K562 (cell line): Measurements from ENCODE around the gene STIM1. TPM values are rescaled to one million over a fixed set of nuclear protein-coding genes. Genes with fewer than 3 reads are reported as not detected.

Experiments
- C11orf30 ChIP-seq: fragments of 450-650 bp; IDR thresholded peaks from 2 replicates; pipeline ENCODE4 v1.6.1; 2016; ENCODE audit warnings: low read depth, mild to moderate bottlenecking
- CGGBP1 ChIP-seq: fragments of 250-450 bp; sonication (Bioruptor Pico); IDR thresholded peaks from 2 replicates; pipeline ENCODE4 v1.9.0; 2021; ENCODE audit warnings: mild to moderate bottlenecking
- MEF2A ChIP-seq: IDR thresholded peaks from 2 replicates; pipeline ENCODE4 v1.6.1; 2011; ENCODE audit warnings: low read depth, mild to moderate bottlenecking, low read length, moderate library complexity; ENCODE audit not compliant: control insufficient read depth
- MLLT1 ChIP-seq, 2 experiments: fragments of 450-650 bp; IDR thresholded peaks; 2 replicates each; pipeline ENCODE4 v1.6.1; 2016
- PHB ChIP-seq: fragments of 250-450 bp; sonication (Bioruptor Pico); IDR thresholded peaks from 2 replicates; pipeline ENCODE4 v1.5.0; 2021
- THRB ChIP-seq: fragments of 450-650 bp; formaldehyde crosslinking; conservative IDR thresholded peaks from 2 replicates; pipeline ENCODE4 v1.4.0; 2022; ENCODE audit warnings: mild to moderate bottlenecking, missing genetic modification characterization
- USF2 ChIP-seq: sonication (generic); formaldehyde crosslinking; IDR thresholded peaks from 2 replicates; pipeline ENCODE4 v1.5.0; 2020; ENCODE audit warnings: missing genetic modification reagents
- ZC3H4 ChIP-seq: sonication (generic); formaldehyde crosslinking; IDR thresholded peaks from 2 replicates; pipeline ENCODE4 v1.9.0; 2021; ENCODE audit warnings: missing genetic modification reagents, borderline replicate concordance
- ZNF592 ChIP-seq: fragments of 450-650 bp; IDR thresholded peaks from 2 replicates; pipeline ENCODE4 v1.6.1; 2017; ENCODE audit warnings: antibody characterized with exemption, mild to moderate bottlenecking
- ZNF77 ChIP-seq: fragments of 250-450 bp; sonication (Bioruptor Pico); IDR thresholded peaks from 2 replicates; pipeline ENCODE4 v1.5.0; 2020
- polyA plus RNA-seq, 8 experiments: library from polyadenylated mRNA; depleted of rRNA in 4 of 8; stranded (reverse) in 5 of 8; unstranded in 3 of 8; fragments of >200 nt; fragmentation: Nextera tagmentation in 2 of 8; fragmentation: Illumina TruSeq in 1 of 8; extraction: Ambion mirVana in 2 of 8; extraction: Trizol in 1 of 8; gene quantifications; 2 replicates each; pipeline versions ENCODE4 v1.2.1 to v1.2.3, GENCODE V29; 2011 to 2014; ENCODE audit warnings: inconsistent platforms in 1 of 8, missing spikeins in 1 of 8
- total RNA-seq, 7 experiments: library from RNA; depleted of rRNA in 6 of 7; stranded (reverse); fragments of >200 nt in 6 of 7; fragmentation: Illumina TruSeq in 2 of 7; extraction: Trizol in 2 of 7; gene quantifications; 2 replicates each; pipeline versions ENCODE4 v1.2.1 to v1.2.3, GENCODE V29; 2011 to 2021; ENCODE audit warnings: low replicate concordance in 1 of 7

Gene STIM1
- total and polyA plus RNA-seq, 9 of the 15 experiments (the other 6 are each of a cell fraction or from before 2014, with no cell fraction given): 7.7 to 50.5 (median 22.5) TPM

GRCh38 chr11:4094348-4095291 is 239.2 kb downstream of the STIM1 start, which contains the start of gene RRM1 (continued):
- TF ChIP-seq ZNF592 (peak; percentile 44; the same call in 1 of the 2 replicates), CGGBP1 (0 out of 2 replicates have a peak, but pooled peaks have one; percentile 15), THRB (CRISPR knock-in tag) (peak; percentile 53; the same call in 1 of the 2 replicates), MLLT1 (IDR thresholded peaks at IDR 0.05) (peak; percentile 56 to 68; a peak in 2 of 4 replicates), C11orf30 (peak; percentile 88), ZNF77 (no peak), USF2 (CRISPR knock-in tag) (no peak), PHB (peak; percentile 57; the same call in 1 of the 2 replicates), MEF2A (no peak), ZC3H4 (0 out of 2 replicates have a peak, but pooled peaks have one; percentile 2)
